NCI-H1694 (cell line): Measurements from ENCODE around the gene TDRD9.
A peak's percentile ranks its signal among the peaks of the same experiment; 100 is the strongest.
"Not testable (repeated sequence)": the region's sequence is repeated elsewhere in the genome, so short reads cannot be mapped to it uniquely, and the experiment has no call there.

Source experiments
- DNase-seq: peaks from one replicate; lab custom pipeline; 2025; lab: John Stamatoyannopoulos, UW

The TDRD9 gene

GRCh38 chr14:103928011-103928890 lies at the start of gene TDRD9:
Gene TDRD9 (plus strand): TSS chr14:103928456. CDS start chr14:103928510, 54 bp downstream.
- no peak for DNase-seq

- DNase-seq = no peak
Measured at GRCh38 chr14:103879118-103879569, 49.1 kb upstream of the TDRD9 start.

GRCh38 chr14:103879570-103880347 lies 48.5 kb upstream of the TDRD9 start:
- DNase-seq = no peak

GRCh38 chr14:103880348-103881267 lies 47.6 kb upstream of the TDRD9 start:
- peak; percentile 86 for DNase-seq

- DNase-seq = no peak
Measured at GRCh38 chr14:103881268-103882201, 46.7 kb upstream of the TDRD9 start.

- no peak for DNase-seq
Measured at GRCh38 chr14:103882503-103883262, 45.6 kb upstream of the TDRD9 start.

- no peak for DNase-seq
Measured at GRCh38 chr14:103883263-103883523, 45.1 kb upstream of the TDRD9 start.

- DNase-seq = no peak
Measured at GRCh38 chr14:103884854-103885253, 43.4 kb upstream of the TDRD9 start.

GRCh38 chr14:103885509-103885932 lies 42.7 kb upstream of the TDRD9 start:
- DNase-seq = no peak

GRCh38 chr14:103886304-103887169 lies 41.7 kb upstream of the TDRD9 start:
- DNase-seq = no peak

GRCh38 chr14:103887170-103887501 lies 41.1 kb upstream of the TDRD9 start:
- no peak for DNase-seq

GRCh38 chr14:103887557-103888115 lies 40.6 kb upstream of the TDRD9 start:
- DNase-seq = no peak

GRCh38 chr14:103889002-103889312 lies 39.3 kb upstream of the TDRD9 start:
- DNase-seq = not testable (repeated sequence)

- no peak for DNase-seq
Measured at GRCh38 chr14:103889313-103890051, 38.8 kb upstream of the TDRD9 start.

- DNase-seq = no peak
Measured at GRCh38 chr14:103890052-103890371, 38.2 kb upstream of the TDRD9 start.

GRCh38 chr14:103890821-103891666 lies 37.2 kb upstream of the TDRD9 start:
- no peak for DNase-seq

- no peak for DNase-seq
Measured at GRCh38 chr14:103891667-103892215, 36.5 kb upstream of the TDRD9 start.
